Measurements from ENCODE around the gene HIRA. TPM values are rescaled to one million over a fixed set of nuclear protein-coding genes. Genes with fewer than 3 reads are reported as not detected.
A peak's percentile ranks its signal among the peaks of the same experiment; 100 is the strongest.
"Not testable (repeated sequence)": the region's sequence is repeated elsewhere in the genome, so short reads cannot be mapped to it uniquely, and the experiment has no call there.

Gene HIRA
- total RNA-seq, 1 donor from 2014 or later = 36.0 TPM

DNA sequence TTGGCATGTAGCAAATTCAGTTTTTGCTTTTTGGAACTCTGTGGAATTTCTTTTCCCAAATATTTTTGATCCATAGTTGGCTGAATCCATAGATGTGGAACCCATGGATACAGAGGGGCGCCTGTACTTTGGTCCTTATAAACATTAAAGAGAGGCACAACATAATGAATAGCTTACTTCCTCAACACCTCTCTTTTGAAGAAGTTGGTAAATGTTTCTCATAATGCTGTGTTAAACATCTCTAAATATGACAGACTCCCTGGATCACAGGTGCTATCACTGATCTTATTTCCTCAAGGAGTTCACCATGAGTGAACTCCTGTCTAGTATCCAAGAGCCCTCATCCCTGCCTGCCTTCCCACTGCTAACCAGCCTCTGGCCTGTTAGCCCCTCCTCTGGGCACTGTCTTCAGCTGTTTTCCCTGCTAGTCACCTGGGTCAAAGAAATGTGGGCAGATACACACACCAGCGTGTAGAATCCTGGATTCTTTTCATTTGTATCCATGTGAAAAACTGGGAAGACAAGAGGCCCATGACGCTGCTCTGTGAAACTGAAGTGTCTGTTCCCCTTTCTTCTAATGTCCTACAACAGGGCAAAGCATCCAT lies 63.7 kb downstream of the HIRA start:
- Mint-ChIP-seq H3K27ac (ENCODE audit: unreplicated experiment) (no peak overlapping the region), H3K4me3 (ENCODE audit: unreplicated experiment) (no peak overlapping the region), H3K4me1 (ENCODE audit: unreplicated experiment) (no peaks in the 10 kb centered on the region), H3K27me3 (ENCODE audit: unreplicated experiment) (peaks cover 2% of the 10 kb centered on the region), H3K9me3 (ENCODE audit: unreplicated experiment) (no peaks in the 10 kb centered on the region), H3K36me3 (ENCODE audit: low read depth, unreplicated experiment) (peaks cover 8% of the 10 kb centered on the region)
- TF ChIP-seq, protein P1, sequence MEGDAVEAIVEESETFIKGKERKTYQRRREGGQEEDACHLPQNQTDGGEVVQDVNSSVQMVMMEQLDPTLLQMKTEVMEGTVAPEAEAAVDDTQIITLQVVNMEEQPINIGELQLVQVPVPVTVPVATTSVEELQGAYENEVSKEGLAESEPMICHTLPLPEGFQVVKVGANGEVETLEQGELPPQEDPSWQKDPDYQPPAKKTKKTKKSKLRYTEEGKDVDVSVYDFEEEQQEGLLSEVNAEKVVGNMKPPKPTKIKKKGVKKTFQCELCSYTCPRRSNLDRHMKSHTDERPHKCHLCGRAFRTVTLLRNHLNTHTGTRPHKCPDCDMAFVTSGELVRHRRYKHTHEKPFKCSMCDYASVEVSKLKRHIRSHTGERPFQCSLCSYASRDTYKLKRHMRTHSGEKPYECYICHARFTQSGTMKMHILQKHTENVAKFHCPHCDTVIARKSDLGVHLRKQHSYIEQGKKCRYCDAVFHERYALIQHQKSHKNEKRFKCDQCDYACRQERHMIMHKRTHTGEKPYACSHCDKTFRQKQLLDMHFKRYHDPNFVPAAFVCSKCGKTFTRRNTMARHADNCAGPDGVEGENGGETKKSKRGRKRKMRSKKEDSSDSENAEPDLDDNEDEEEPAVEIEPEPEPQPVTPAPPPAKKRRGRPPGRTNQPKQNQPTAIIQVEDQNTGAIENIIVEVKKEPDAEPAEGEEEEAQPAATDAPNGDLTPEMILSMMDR (IDR thresholded peaks at IDR 0.05; ENCODE audit: unreplicated experiment) = no peak
- DNase-seq (ENCODE audit: low spot score) = no peak

DNA sequence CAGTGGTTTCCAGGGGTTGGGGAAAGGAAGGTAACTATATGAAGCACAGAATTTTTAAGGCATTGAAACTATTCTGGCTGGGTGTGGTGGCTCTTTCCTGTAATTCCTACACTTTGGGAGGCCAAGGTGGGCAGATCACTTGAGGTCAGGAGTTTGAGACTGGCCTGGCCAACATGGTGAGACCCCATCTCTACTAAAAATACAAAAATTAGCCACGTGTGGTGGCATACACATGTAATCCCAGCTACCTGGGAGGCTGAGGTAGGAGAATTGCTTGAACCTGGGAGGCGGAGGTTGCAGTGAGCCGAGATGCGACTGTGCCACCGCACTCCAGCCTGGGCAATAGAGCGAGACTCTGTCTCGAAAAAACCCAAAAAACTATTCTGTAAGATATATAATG lies 68.0 kb downstream of the HIRA start:
- not testable (repeated sequence) for H3K27ac Mint-ChIP-seq (ENCODE audit: unreplicated experiment); DNase-seq (ENCODE audit: low spot score); H3K27me3 Mint-ChIP-seq (ENCODE audit: unreplicated experiment); H3K9me3 Mint-ChIP-seq (ENCODE audit: unreplicated experiment); H3K4me3 Mint-ChIP-seq (ENCODE audit: unreplicated experiment); H3K4me1 Mint-ChIP-seq (ENCODE audit: unreplicated experiment)
- peaks cover 24% of the 10 kb centered on the region for H3K36me3 Mint-ChIP-seq (ENCODE audit: low read depth, unreplicated experiment)

DNA sequence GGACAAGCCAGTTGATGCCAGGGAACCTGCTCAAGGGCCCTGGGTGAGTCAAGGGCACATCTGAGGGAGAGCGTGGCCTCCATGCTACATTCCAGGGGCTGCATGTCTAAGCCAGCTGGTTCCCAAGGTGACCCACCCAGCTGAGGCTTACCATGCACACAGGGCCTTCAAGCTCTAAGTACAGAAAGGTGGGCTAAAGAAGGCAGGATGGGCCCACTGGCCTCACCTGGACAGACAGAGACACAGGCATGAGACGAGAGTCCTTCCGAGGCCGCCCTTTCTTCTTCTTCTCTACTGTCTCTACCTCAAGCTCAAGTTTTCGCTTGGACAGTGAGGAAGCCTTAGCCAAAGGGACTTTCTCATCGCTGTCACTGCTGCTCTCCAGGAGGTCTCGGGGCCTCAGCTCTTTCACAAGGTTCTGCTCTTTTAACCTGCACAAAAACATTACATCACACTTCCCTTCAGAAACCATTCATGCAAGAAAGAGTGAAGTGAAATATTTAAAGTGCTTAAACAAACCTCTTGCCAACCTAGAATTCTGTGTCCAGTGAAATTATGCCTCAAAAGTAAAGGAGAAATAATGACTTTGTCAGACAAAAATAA lies 69.9 kb downstream of the HIRA start:
- H3K4me1 Mint-ChIP-seq (ENCODE audit: unreplicated experiment) = no peaks in the 10 kb centered on the region
- H3K9me3 Mint-ChIP-seq (ENCODE audit: unreplicated experiment) = no peaks in the 10 kb centered on the region
- H3K36me3 Mint-ChIP-seq (ENCODE audit: low read depth, unreplicated experiment) = peaks cover 27% of the 10 kb centered on the region
- no peak overlapping the region for H3K4me3 Mint-ChIP-seq (ENCODE audit: unreplicated experiment)
- TF ChIP-seq, protein P1 (IDR thresholded peaks at IDR 0.05; ENCODE audit: unreplicated experiment) = no peak
- H3K27me3 Mint-ChIP-seq (ENCODE audit: unreplicated experiment) = peaks cover 2% of the 10 kb centered on the region
- DNase-seq (ENCODE audit: low spot score) = no peak
- H3K27ac Mint-ChIP-seq (ENCODE audit: unreplicated experiment) = no peak overlapping the region

DNA sequence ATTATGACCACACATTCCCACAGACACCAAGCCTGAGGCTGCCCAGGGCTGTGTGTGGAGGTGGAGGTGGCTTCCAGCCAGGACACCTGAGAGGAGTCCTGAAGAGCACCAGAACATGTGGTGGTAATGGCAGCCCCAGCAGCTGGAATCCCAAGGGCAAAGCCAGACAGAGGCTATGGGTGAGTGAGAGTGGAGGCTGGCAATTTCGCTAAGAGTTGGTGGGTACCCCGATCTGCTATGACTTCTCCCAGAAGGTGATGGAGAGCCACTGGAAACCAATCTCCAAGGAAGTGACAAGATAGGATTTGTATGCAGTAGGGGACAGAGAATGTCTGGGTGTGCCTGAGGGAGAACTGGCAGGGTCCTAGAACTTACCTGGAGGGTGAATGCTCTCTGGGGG lies 70.7 kb downstream of the HIRA start:
- no peak overlapping the region for H3K27ac Mint-ChIP-seq (ENCODE audit: unreplicated experiment)
- no peak for DNase-seq (ENCODE audit: low spot score)
- peaks cover 22% of the 10 kb centered on the region for H3K36me3 Mint-ChIP-seq (ENCODE audit: low read depth, unreplicated experiment)
- no peaks in the 10 kb centered on the region for H3K4me1 Mint-ChIP-seq (ENCODE audit: unreplicated experiment)
- peaks cover 2% of the 10 kb centered on the region for H3K27me3 Mint-ChIP-seq (ENCODE audit: unreplicated experiment)
- H3K4me3 Mint-ChIP-seq (ENCODE audit: unreplicated experiment) = peak overlapping the region; percentile 39
- H3K9me3 Mint-ChIP-seq (ENCODE audit: unreplicated experiment) = no peaks in the 10 kb centered on the region
- TF ChIP-seq, protein P1 (IDR thresholded peaks at IDR 0.05; ENCODE audit: unreplicated experiment) = no peak

DNA sequence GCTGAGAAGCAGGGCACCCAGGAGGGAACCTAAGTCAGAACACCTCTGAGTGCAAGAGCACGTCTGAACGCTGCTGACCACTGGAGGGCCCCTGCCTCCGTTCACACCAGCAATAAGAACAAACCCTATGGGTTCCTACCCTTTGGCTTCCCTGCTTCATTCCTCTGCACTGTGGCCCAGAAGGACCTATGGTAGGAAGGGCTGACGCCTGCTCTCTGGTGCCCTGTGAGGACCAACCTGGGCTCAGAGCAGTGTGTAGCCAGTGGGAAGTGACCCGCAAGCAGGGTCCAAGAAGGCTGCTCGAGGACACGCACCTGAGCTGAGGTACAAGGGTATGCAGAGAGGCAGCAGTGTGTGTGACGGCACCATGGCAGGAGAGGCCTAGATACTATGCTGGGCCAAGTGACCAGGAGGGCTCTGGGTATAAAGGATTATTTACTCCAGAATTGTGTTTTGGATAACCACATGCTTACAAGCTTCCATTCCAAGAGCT lies 71.2 kb downstream of the HIRA start:
- no peak for DNase-seq (ENCODE audit: low spot score)

More for the DNA sequence above, 71.2 kb downstream of the HIRA start:
- no peak overlapping the region for H3K4me3 Mint-ChIP-seq (ENCODE audit: unreplicated experiment)
- TF ChIP-seq, protein P1 (IDR thresholded peaks at IDR 0.05; ENCODE audit: unreplicated experiment) = no peak
- H3K36me3 Mint-ChIP-seq (ENCODE audit: low read depth, unreplicated experiment) = peaks cover 27% of the 10 kb centered on the region
- H3K9me3 Mint-ChIP-seq (ENCODE audit: unreplicated experiment) = no peaks in the 10 kb centered on the region
- H3K27me3 Mint-ChIP-seq (ENCODE audit: unreplicated experiment) = peaks cover 2% of the 10 kb centered on the region
- H3K27ac Mint-ChIP-seq (ENCODE audit: unreplicated experiment) = no peak overlapping the region
- no peaks in the 10 kb centered on the region for H3K4me1 Mint-ChIP-seq (ENCODE audit: unreplicated experiment)
